Activated naive CD8-positive, alpha-beta T cell treated with anti-CD3 and anti-CD28 coated beads, Interleukin-2, amount 10 ng/mL, durations not matched to agents 7 days and 5 days (primary cell): ENCODE measurements around the gene ATL3. TPM values are rescaled to one million over a fixed set of nuclear protein-coding genes. Genes with fewer than 3 reads are reported as not detected.
A peak's percentile ranks its signal among the peaks of the same experiment; 100 is the strongest.
"Not testable (repeated sequence)": the region's sequence is repeated elsewhere in the genome, so short reads cannot be mapped to it uniquely, and the experiment has no call there.

Experiments used
- ATAC-seq: fragments of 150-1000 bp; cut with Tn5 transposase; one replicate; pipeline ENCODE4 v1.10.0; 2021; ENCODE audit warnings: low read depth, moderate library complexity
- POLR2A ChIA-PET: fragments of 350-600 bp; sonication (Branson Sonifier 250); formaldehyde crosslinking; loops from one replicate; lab custom pipeline; 2021; ENCODE audit warnings: antibody characterized with exemption; lab: Charles Lee
- DNase-seq: peaks from one replicate; pipeline ENCODE4 v3.0.0; 2021
- H3K27ac Mint-ChIP-seq: one replicate; pipeline ENCODE4 v1.8.0; 2022; ENCODE audit warnings: mild to moderate bottlenecking, mixed read lengths
- H3K27me3 Mint-ChIP-seq: one replicate; pipeline ENCODE4 v1.8.0; 2022; ENCODE audit warnings: mild to moderate bottlenecking, moderate library complexity, mixed read lengths
- H3K36me3 Mint-ChIP-seq: one replicate; pipeline ENCODE4 v1.8.0; 2021; ENCODE audit warnings: mild to moderate bottlenecking, mixed read lengths
- H3K4me1 Mint-ChIP-seq: one replicate; pipeline ENCODE4 v1.8.0; 2021; ENCODE audit warnings: mixed read lengths
- H3K4me3 Mint-ChIP-seq: one replicate; pipeline ENCODE4 v1.8.0; 2022; ENCODE audit warnings: mild to moderate bottlenecking, moderate library complexity, mixed read lengths
- H3K9me3 Mint-ChIP-seq: one replicate; pipeline ENCODE4 v1.8.0; 2021; ENCODE audit warnings: mixed read lengths
- total RNA-seq, 2 experiments: library from RNA; stranded (reverse); gene quantifications; one replicate each; pipeline ENCODE4 v1.2.3, GENCODE V29; 2021

Gene ATL3
- total RNA-seq, 2 experiments from 2014 or later, result 36.7 to 38.1 TPM

GRCh38 chr11:63694596-63694995 lies 23.4 kb upstream of the ATL3 start:
- POLR2A ChIA-PET, result no interaction called here
- H3K4me1 Mint-ChIP-seq, result peaks cover 2% of the 10 kb centered on the region
- H3K36me3 Mint-ChIP-seq, result peaks cover 2% of the 10 kb centered on the region
- no peaks in the 10 kb centered on the region for H3K9me3 Mint-ChIP-seq
- no peak overlapping the region for H3K4me3 Mint-ChIP-seq
- no peak overlapping the region for H3K27ac Mint-ChIP-seq
- DNase-seq, result no peak
- H3K27me3 Mint-ChIP-seq, result no peaks in the 10 kb centered on the region
- ATAC-seq, result no peak

- peaks cover 2% of the 10 kb centered on the region for H3K36me3 Mint-ChIP-seq
- no peaks in the 10 kb centered on the region for H3K27me3 Mint-ChIP-seq
- no peaks in the 10 kb centered on the region for H3K9me3 Mint-ChIP-seq
- no peak for ATAC-seq
- H3K4me3 Mint-ChIP-seq, result no peak overlapping the region
- H3K27ac Mint-ChIP-seq, result no peak overlapping the region
- peaks cover 19% of the 10 kb centered on the region for H3K4me1 Mint-ChIP-seq
- POLR2A ChIA-PET, result interaction anchor here (0.6 kb wide), 1 partner anchor 14 kb away, joined by 4 read pairs; no protein-coding TSS in a partner anchor
- DNase-seq, result no peak
These were observed 16.7 kb upstream of the ATL3 start for GRCh38 chr11:63687845-63688244.

- Mint-ChIP-seq H3K4me3 (no peak overlapping the region), H3K9me3 (no peaks in the 10 kb centered on the region), H3K36me3 (peaks cover 2% of the 10 kb centered on the region), H3K27me3 (no peaks in the 10 kb centered on the region), H3K27ac (no peak overlapping the region), H3K4me1 (peaks cover 27% of the 10 kb centered on the region)
- no peak for DNase-seq
- no peak for ATAC-seq
- POLR2A ChIA-PET, result interaction anchor here (0.7 kb wide), 1 partner anchor 34 kb away, joined by 3 read pairs; no protein-coding TSS in a partner anchor
These were observed 15.8 kb upstream of the ATL3 start for GRCh38 chr11:63686926-63687325.

- not testable (repeated sequence) for H3K36me3 Mint-ChIP-seq, DNase-seq, H3K27me3 Mint-ChIP-seq, H3K9me3 Mint-ChIP-seq, ATAC-seq, H3K4me3 Mint-ChIP-seq, H3K27ac Mint-ChIP-seq
- POLR2A ChIA-PET, result interaction anchor here (0.6 kb wide), 1 partner anchor 194 kb away, joined by 4 read pairs; no protein-coding TSS in a partner anchor
- peaks cover 32% of the 10 kb centered on the region for H3K4me1 Mint-ChIP-seq
These were observed 14.1 kb upstream of the ATL3 start for GRCh38 chr11:63685158-63685721.

GRCh38 chr11:63683133-63683991 lies 12.2 kb upstream of the ATL3 start:
- POLR2A ChIA-PET, result interaction anchor here (2.9 kb wide), 1 partner anchor 12 kb away, joined by 39 read pairs; the partner anchor contains the start of gene ATL3
- DNase-seq (no peak), ATAC-seq (no peak)
- Mint-ChIP-seq H3K27ac (no peak overlapping the region), H3K36me3 (peaks cover 2% of the 10 kb centered on the region), H3K9me3 (no peaks in the 10 kb centered on the region), H3K27me3 (peaks cover 5% of the 10 kb centered on the region), H3K4me3 (peak overlapping the region; percentile 92), H3K4me1 (peaks cover 29% of the 10 kb centered on the region)

- Mint-ChIP-seq H3K4me1 (peaks cover 24% of the 10 kb centered on the region), H3K9me3 (no peaks in the 10 kb centered on the region), H3K27me3 (peaks cover 6% of the 10 kb centered on the region), H3K27ac (peak overlapping the region; percentile 81), H3K36me3 (no peaks in the 10 kb centered on the region), H3K4me3 (peak overlapping the region; percentile 92)
- DNase-seq (no peak), ATAC-seq (no peak)
- POLR2A ChIA-PET, result interaction anchor here (0.6 to 2.9 kb wide), 11 partner anchors 9 to 740 kb away, joined by 3 to 39 read pairs (median 6); partner anchors contain the start of gene ATL3
These were observed 11.2 kb upstream of the ATL3 start for GRCh38 chr11:63682066-63683021.

- Mint-ChIP-seq H3K36me3 (no peaks in the 10 kb centered on the region), H3K27me3 (peaks cover 6% of the 10 kb centered on the region), H3K9me3 (no peaks in the 10 kb centered on the region), H3K4me1 (peaks cover 21% of the 10 kb centered on the region), H3K27ac (peak within 1 kb of the TSS; percentile 81), H3K4me3 (peak within 1 kb of the TSS; percentile 92)
- peak; percentile 96 for ATAC-seq
- peak; percentile 100 for DNase-seq
- POLR2A ChIA-PET, result interaction anchor here (0.6 to 2.9 kb wide), 10 partner anchors 8 to 739 kb away, joined by 3 to 39 read pairs (median 6); partner anchors contain the start of gene ATL3
These were observed 10.3 kb upstream of the ATL3 start, which contains the start of gene RTN3 for GRCh38 chr11:63681321-63682065. RTN3 (plus strand) TSS chr11:63681500; CDS start chr11:63681637, 137 bp downstream.

GRCh38 chr11:63680834-63681320 lies 9.7 kb upstream of the ATL3 start:
- H3K27ac Mint-ChIP-seq, result peak overlapping the region; percentile 81
- ATAC-seq (no peak), DNase-seq (no peak)

GRCh38 chr11:63673579-63673978 lies 2.4 kb upstream of the ATL3 start:
- no peak for ATAC-seq
- H3K27me3 Mint-ChIP-seq, result peaks cover 2% of the 10 kb centered on the region
- H3K4me1 Mint-ChIP-seq, result peaks cover 15% of the 10 kb centered on the region
- DNase-seq, result no peak
- H3K9me3 Mint-ChIP-seq, result no peaks in the 10 kb centered on the region
- no peak overlapping the region for H3K4me3 Mint-ChIP-seq
- no peak overlapping the region for H3K27ac Mint-ChIP-seq
- peaks cover 2% of the 10 kb centered on the region for H3K36me3 Mint-ChIP-seq
- POLR2A ChIA-PET, result interaction anchor here (0.6 to 1.1 kb wide), 2 partner anchors 8 to 15 kb away, joined by 4 to 5 read pairs; partner anchors contain the start of gene RTN3

More at GRCh38 chr11:63680834-63681320, 9.7 kb upstream of the ATL3 start:
- Mint-ChIP-seq H3K27me3 (peaks cover 6% of the 10 kb centered on the region), H3K4me3 (peak overlapping the region; percentile 92), H3K4me1 (peaks cover 21% of the 10 kb centered on the region), H3K9me3 (no peaks in the 10 kb centered on the region), H3K36me3 (no peaks in the 10 kb centered on the region)
- POLR2A ChIA-PET, result interaction anchor here (1.0 to 2.9 kb wide), 6 partner anchors 8 to 129 kb away, joined by 4 to 39 read pairs (median 6); partner anchors contain the start of gene ATL3

- Mint-ChIP-seq H3K36me3 (peaks cover 2% of the 10 kb centered on the region), H3K4me1 (peaks cover 20% of the 10 kb centered on the region), H3K27me3 (no peaks in the 10 kb centered on the region), H3K9me3 (no peaks in the 10 kb centered on the region), H3K4me3 (no peak overlapping the region), H3K27ac (peak overlapping the region; percentile 47)
- POLR2A ChIA-PET, result interaction anchor here (0.6 to 1.1 kb wide), 2 partner anchors 9 to 15 kb away, joined by 4 to 5 read pairs; partner anchors contain the start of gene RTN3
- DNase-seq (no peak), ATAC-seq (no peak)
These were observed 1.9 kb upstream of the ATL3 start for GRCh38 chr11:63672936-63673539.

- DNase-seq (no peak), ATAC-seq (no peak)
- Mint-ChIP-seq H3K4me3 (peak overlapping the region; percentile 71), H3K4me1 (peaks cover 23% of the 10 kb centered on the region), H3K36me3 (peaks cover 2% of the 10 kb centered on the region), H3K27me3 (no peaks in the 10 kb centered on the region), H3K9me3 (no peaks in the 10 kb centered on the region), H3K27ac (peak overlapping the region; percentile 74)
- POLR2A ChIA-PET, result interaction anchor here (2.3 kb wide), 1 partner anchor 9 kb away, joined by 39 read pairs; the partner anchor contains the start of gene RTN3
These were observed 934 bp upstream of the ATL3 start for GRCh38 chr11:63672156-63672463.
